Adrenal gland (tissue), 12 donors: ENCODE measurements around the gene BLM. TPM values are rescaled to one million over a fixed set of nuclear protein-coding genes. Genes with fewer than 3 reads are reported as not detected.

ENCODE experiments used
- DNase-seq, 7 donors: peaks; one replicate each; pipeline ENCODE4 v3.0.0-alpha.2; 2019 to 2020
- H3K27ac ChIP-seq, 5 donors: fragments of 200-600 bp; sonication (generic) in 4 of 5; 1 replicate in 3 of 5; 2 replicates in 2 of 5; pipeline versions ENCODE4 v1.5.1 to v1.8.0; 2016 to 2020; ENCODE audit warnings: mild to moderate bottlenecking in 1 of 5
- H3K27me3 ChIP-seq: fragments of 200-600 bp; 2 replicates; pipeline ENCODE4 v1.8.0; 2021
- H3K36me3 ChIP-seq, 2 donors: fragments of 200-600 bp; replicated peaks in 1 of 2; 1 replicate in 1 of 2; 2 replicates in 1 of 2; pipeline versions ENCODE4 v1.5.1 to v1.8.0; 2018 to 2022
- H3K4me1 ChIP-seq, 2 donors: fragments of 200-600 bp; replicated peaks in 1 of 2; 1 replicate in 1 of 2; 2 replicates in 1 of 2; pipeline versions ENCODE4 v1.5.1 to v1.8.0; 2018 to 2021
- H3K4me3 ChIP-seq, 4 donors: fragments of 200-600 bp; sonication (generic) in 3 of 4; one replicate each; pipeline ENCODE4 v1.5.1; 2016 to 2018
- H3K9me3 ChIP-seq, 3 donors: fragments of 200-600 bp; sonication (generic) in 1 of 3; replicated peaks in 1 of 3; 1 replicate in 2 of 3; 2 replicates in 1 of 3; pipeline versions ENCODE4 v1.5.1 to v1.8.0; 2016 to 2021
- POLR2A ChIP-seq, 2 donors: fragments of 450-650 bp; IDR thresholded peaks; one replicate each; pipeline ENCODE4 v1.6.1; 2017; ENCODE audit warnings: antibody characterized with exemption in 2 of 2, mild to moderate bottlenecking in 2 of 2, moderate library complexity in 1 of 2
- WGBS, 4 donors: extraction: QIAGEN DNeasy Blood & Tissue Kit in 2 of 4; methylation state at CpG; one replicate each; pipeline versions ENCODE4 v1.1.5 to v1.1.7; 2013 to 2017; 5-methylcytosine and 5-hydroxymethylcytosine counted together
- intact Hi-C, 2 donors: fragments of 100-400 bp; cut with DNase I; formaldehyde crosslinking; loops; one replicate each; pipeline versions ENCODE4 v1.14.1 to v1.15.0; 2022 to 2023
- polyA plus RNA-seq, 3 donors: library from polyadenylated mRNA; stranded (reverse); fragments of 200-250 nt in 2 of 3; fragments of 350-450 nt in 1 of 3; fragmentation: Illumina TruSeq in 1 of 3; extraction: RNeasy Lipid Tissue Mini Kit (QIAGEN cat#74804) in 1 of 3; gene quantifications; one replicate each; pipeline ENCODE4 v1.2.3, GENCODE V29; 2013 to 2014
- total RNA-seq, 9 donors: library from RNA; depleted of rRNA in 4 of 9; stranded (reverse); fragments of >200 nt in 4 of 9; fragments of 120-200 nt in 1 of 9; fragmentation: NEBNext Ultra II Directional in 1 of 9; extraction: Animal tissue kit (Norgen Biotek cat#: 25700) in 1 of 9; gene quantifications; one replicate each; pipeline versions ENCODE4 v1.1.0 to v1.2.4, GENCODE V29; 2013 to 2023
- TF ChIP-seq, protein P1 (sequence below), 6 experiments: fragments of 450-650 bp in 4 of 6; fragments of 200-600 bp in 2 of 6; sonication (generic) in 1 of 6; IDR thresholded peaks; 1 replicate in 5 of 6; 2 replicates in 1 of 6; pipeline versions ENCODE4 v1.5.1 to v1.8.0; 2016 to 2021; ENCODE audit warnings: antibody characterized with exemption in 6 of 6, mild to moderate bottlenecking in 2 of 6, moderate library complexity in 1 of 6
- donor health status: healthy with polysubstance abuse.
- donor health status: Bipolar disorder and iron deficiency.
- donor health status: DM: yes; HTN: yes; CAD: no.
- donor health status: DM: no; HTN: no; CAD: no.
- donor health status: DM: no; HTN: no; CAD: no.
- donor health status: DM: yes; HTN: yes; CAD: no.

The BLM gene
- total and polyA plus RNA-seq, 12 donors: 0.24 to 6.8 (median 1.3) TPM

GRCh38 chr15:90756916-90757315, 39.8 kb downstream of the BLM start:
- H3K9me3 ChIP-seq: no peaks in the 10 kb centered on the region
- peaks cover 0 to 6% of the 10 kb centered on the region in 2 donors for H3K4me1 ChIP-seq
- intact Hi-C loops: no loop called here
- H3K4me3 ChIP-seq: no peak overlapping the region
- no peaks in the 10 kb centered on the region for H3K36me3 ChIP-seq
- WGBS, 4 donors: 61 to 86% (median 63%) methylated on average over 2 of the region's 2 CpGs
- TF ChIP-seq, protein P1, sequence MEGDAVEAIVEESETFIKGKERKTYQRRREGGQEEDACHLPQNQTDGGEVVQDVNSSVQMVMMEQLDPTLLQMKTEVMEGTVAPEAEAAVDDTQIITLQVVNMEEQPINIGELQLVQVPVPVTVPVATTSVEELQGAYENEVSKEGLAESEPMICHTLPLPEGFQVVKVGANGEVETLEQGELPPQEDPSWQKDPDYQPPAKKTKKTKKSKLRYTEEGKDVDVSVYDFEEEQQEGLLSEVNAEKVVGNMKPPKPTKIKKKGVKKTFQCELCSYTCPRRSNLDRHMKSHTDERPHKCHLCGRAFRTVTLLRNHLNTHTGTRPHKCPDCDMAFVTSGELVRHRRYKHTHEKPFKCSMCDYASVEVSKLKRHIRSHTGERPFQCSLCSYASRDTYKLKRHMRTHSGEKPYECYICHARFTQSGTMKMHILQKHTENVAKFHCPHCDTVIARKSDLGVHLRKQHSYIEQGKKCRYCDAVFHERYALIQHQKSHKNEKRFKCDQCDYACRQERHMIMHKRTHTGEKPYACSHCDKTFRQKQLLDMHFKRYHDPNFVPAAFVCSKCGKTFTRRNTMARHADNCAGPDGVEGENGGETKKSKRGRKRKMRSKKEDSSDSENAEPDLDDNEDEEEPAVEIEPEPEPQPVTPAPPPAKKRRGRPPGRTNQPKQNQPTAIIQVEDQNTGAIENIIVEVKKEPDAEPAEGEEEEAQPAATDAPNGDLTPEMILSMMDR (IDR thresholded peaks at IDR 0.05): no peak
- TF ChIP-seq POLR2A (IDR thresholded peaks at IDR 0.05): no peak
- H3K27ac ChIP-seq: peak overlapping the region in 3 of 5 donors; percentile 15 to 27 (median 26)
- DNase-seq: no peak
- no peaks in the 10 kb centered on the region for H3K27me3 ChIP-seq

GRCh38 chr15:90757461-90757860, 40.3 kb downstream of the BLM start:
- Histone ChIP-seq H3K9me3 (no peaks in the 10 kb centered on the region), H3K27me3 (no peaks in the 10 kb centered on the region), H3K4me3 (no peak overlapping the region), H3K36me3 (no peaks in the 10 kb centered on the region), H3K4me1 (peaks cover 0 to 6% of the 10 kb centered on the region in 2 donors), H3K27ac (peak overlapping the region in 3 of 5 donors; percentile 15 to 27 (median 26))
- intact Hi-C loops: no loop called here
- peak in 1 of 7 donors; percentile 14 for DNase-seq
- TF ChIP-seq, protein P1 (IDR thresholded peaks at IDR 0.05): no peak
- no peak for TF ChIP-seq POLR2A (IDR thresholded peaks at IDR 0.05)
- 64 to 85% (median 68%) methylated on average over 1 of the region's 1 CpG for WGBS, 4 donors

DNA sequence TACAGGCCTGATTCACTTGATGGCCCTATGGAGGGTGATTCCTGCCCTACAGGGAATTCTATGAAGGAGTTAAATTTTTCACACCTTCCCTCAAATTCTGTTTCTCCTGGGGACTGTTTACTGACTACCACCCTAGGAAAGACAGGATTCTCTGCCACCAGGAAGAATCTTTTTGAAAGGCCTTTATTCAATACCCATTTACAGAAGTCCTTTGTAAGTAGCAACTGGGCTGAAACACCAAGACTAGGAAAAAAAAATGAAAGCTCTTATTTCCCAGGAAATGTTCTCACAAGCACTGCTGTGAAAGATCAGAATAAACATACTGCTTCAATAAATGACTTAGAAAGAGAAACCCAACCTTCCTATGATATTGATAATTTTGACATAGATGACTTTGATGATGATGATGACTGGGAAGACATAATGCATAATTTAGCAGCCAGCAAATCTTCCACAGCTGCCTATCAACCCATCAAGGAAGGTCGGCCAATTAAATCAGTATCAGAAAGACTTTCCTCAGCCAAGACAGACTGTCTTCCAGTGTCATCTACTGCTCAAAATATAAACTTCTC, 43.6 kb downstream of the BLM start:
- intact Hi-C loops: no loop called here
- no peak for TF ChIP-seq POLR2A (IDR thresholded peaks at IDR 0.05)
- TF ChIP-seq, protein P1 (IDR thresholded peaks at IDR 0.05): no peak
- peaks cover 0 to 6% of the 10 kb centered on the region in 2 donors for H3K4me1 ChIP-seq
- H3K27ac ChIP-seq: no peak overlapping the region
- H3K36me3 ChIP-seq: no peaks in the 10 kb centered on the region
- H3K4me3 ChIP-seq: no peak overlapping the region
- H3K27me3 ChIP-seq: no peaks in the 10 kb centered on the region
- H3K9me3 ChIP-seq: no peaks in the 10 kb centered on the region
- no peak for DNase-seq
- 83 to 100% (median 92%) methylated on average over 1 of the region's 1 CpG for WGBS, 4 donors

GRCh38 chr15:90761629-90762028, 44.5 kb downstream of the BLM start:
- DNase-seq: no peak
- Histone ChIP-seq H3K27me3 (no peaks in the 10 kb centered on the region), H3K4me1 (peaks cover 0 to 6% of the 10 kb centered on the region in 2 donors), H3K27ac (peak overlapping the region in 3 of 5 donors; percentile 35 to 75 (median 38)), H3K36me3 (no peaks in the 10 kb centered on the region), H3K4me3 (no peak overlapping the region), H3K9me3 (no peaks in the 10 kb centered on the region)
- no peak for TF ChIP-seq POLR2A (IDR thresholded peaks at IDR 0.05)
- TF ChIP-seq, protein P1 (IDR thresholded peaks at IDR 0.05): no peak
- 86 to 94% (median 88%) methylated on average over 3 of the region's 3 CpGs for WGBS, 4 donors
- intact Hi-C loops: no loop called here
